Skin of body (tissue), 2 donors: ENCODE results near the gene LARP4B. TPM values are rescaled to one million over a fixed set of nuclear protein-coding genes. Genes with fewer than 3 reads are reported as not detected.

Source experiments
- DNase-seq: peaks from one replicate; lab custom pipeline; 2025; lab: John Stamatoyannopoulos, UW
- total RNA-seq: library from RNA; depleted of rRNA; stranded (reverse); fragments of >200 nt; gene quantifications from one replicate; pipeline ENCODE4 v1.2.3, GENCODE V29; 2014

LARP4B gene
- total RNA-seq: 36.5 TPM

GRCh38 chr10:931326-932318, at the start of gene LARP4B:
Gene LARP4B (minus strand): TSS chr10:931705. CDS start chr10:885721, 45,984 bp downstream.
- DNase-seq: peak; percentile 98

- DNase-seq: no peak
Measured at GRCh38 chr10:980468-981093, 49.1 kb upstream of the LARP4B start.

GRCh38 chr10:978826-979421, 47.4 kb upstream of the LARP4B start:
- DNase-seq: no peak

GRCh38 chr10:976316-976715, 44.8 kb upstream of the LARP4B start:
- no peak for DNase-seq

- DNase-seq: no peak
Measured at GRCh38 chr10:974785-975074, 43.2 kb upstream of the LARP4B start.

- DNase-seq: no peak
Measured at GRCh38 chr10:974038-974784, 42.7 kb upstream of the LARP4B start.

GRCh38 chr10:972763-973162, 41.3 kb upstream of the LARP4B start:
- no peak for DNase-seq

GRCh38 chr10:971613-972012, 40.1 kb upstream of the LARP4B start:
- DNase-seq: no peak

GRCh38 chr10:971150-971542, 39.6 kb upstream of the LARP4B start:
- DNase-seq: peak; percentile 18

- no peak for DNase-seq
Measured at GRCh38 chr10:970311-971149, 39.0 kb upstream of the LARP4B start.

GRCh38 chr10:969473-970150, 38.1 kb upstream of the LARP4B start:
- no peak for DNase-seq

- no peak for DNase-seq
Measured at GRCh38 chr10:968546-969199, 37.2 kb upstream of the LARP4B start.

- no peak for DNase-seq
Measured at GRCh38 chr10:966466-967235, 35.1 kb upstream of the LARP4B start.

GRCh38 chr10:964988-965417, 33.5 kb upstream of the LARP4B start:
- DNase-seq: no peak

GRCh38 chr10:964321-964987, 32.9 kb upstream of the LARP4B start:
- no peak for DNase-seq

GRCh38 chr10:963655-964054, 32.1 kb upstream of the LARP4B start:
- no peak for DNase-seq

GRCh38 chr10:963186-963585, 31.7 kb upstream of the LARP4B start:
- DNase-seq: no peak

GRCh38 chr10:962342-962741, 30.8 kb upstream of the LARP4B start:
- no peak for DNase-seq
